Prostate gland (tissue), 2 donors: ENCODE measurements around the gene FEM1A.

Experiments
- CTCF ChIP-seq, 4 experiments: fragments of 200-600 bp in 2 of 4; fragments of 450-650 bp in 2 of 4; sonication (generic) in 2 of 4; IDR thresholded peaks; 1 replicate in 3 of 4; 2 replicates in 1 of 4; pipeline ENCODE4 v1.5.1; 2016 to 2019; ENCODE audit warnings: antibody characterized with exemption in 4 of 4, mild to moderate bottlenecking in 2 of 4, moderate library complexity in 2 of 4
- POLR2A ChIP-seq: fragments of 450-650 bp; IDR thresholded peaks from one replicate; pipeline ENCODE4 v1.6.1; 2016; ENCODE audit warnings: antibody characterized with exemption, mild to moderate bottlenecking

GRCh38 chr19:4849019-4849418 is 57.5 kb downstream of the FEM1A start:
- no peak for TF ChIP-seq POLR2A
- TF ChIP-seq CTCF (IDR thresholded peaks at IDR 0.05), result no peak
